ENCODE data around the gene SOHLH1. TPM values are rescaled to one million over a fixed set of nuclear protein-coding genes. Genes with fewer than 3 reads are reported as not detected.

The SOHLH1 gene
- total RNA-seq, 4 donors from 2014 or later = not detected

DNA sequence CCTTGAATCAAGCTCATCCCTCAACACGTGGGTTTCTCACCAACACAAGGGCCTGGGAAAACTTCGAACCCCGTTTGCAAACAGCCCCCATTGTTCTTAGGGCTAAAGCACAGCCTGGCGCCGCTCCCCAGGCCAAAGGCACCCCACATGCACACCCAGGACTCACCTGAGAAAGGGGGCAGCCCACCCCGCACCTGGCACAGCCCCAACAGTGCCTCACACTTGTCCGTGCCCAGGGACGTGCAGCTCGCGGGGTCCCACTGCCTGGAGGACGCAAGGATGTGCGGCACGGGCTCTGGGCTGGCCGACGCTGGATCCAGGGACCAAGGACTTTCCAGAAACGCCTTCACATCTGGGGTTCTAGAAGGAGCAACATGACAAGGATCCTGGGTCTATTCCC lies 2.8 kb downstream of the SOHLH1 start:
- H3K27ac ChIP-seq = no peak overlapping the region
- TF ChIP-seq, protein P1, sequence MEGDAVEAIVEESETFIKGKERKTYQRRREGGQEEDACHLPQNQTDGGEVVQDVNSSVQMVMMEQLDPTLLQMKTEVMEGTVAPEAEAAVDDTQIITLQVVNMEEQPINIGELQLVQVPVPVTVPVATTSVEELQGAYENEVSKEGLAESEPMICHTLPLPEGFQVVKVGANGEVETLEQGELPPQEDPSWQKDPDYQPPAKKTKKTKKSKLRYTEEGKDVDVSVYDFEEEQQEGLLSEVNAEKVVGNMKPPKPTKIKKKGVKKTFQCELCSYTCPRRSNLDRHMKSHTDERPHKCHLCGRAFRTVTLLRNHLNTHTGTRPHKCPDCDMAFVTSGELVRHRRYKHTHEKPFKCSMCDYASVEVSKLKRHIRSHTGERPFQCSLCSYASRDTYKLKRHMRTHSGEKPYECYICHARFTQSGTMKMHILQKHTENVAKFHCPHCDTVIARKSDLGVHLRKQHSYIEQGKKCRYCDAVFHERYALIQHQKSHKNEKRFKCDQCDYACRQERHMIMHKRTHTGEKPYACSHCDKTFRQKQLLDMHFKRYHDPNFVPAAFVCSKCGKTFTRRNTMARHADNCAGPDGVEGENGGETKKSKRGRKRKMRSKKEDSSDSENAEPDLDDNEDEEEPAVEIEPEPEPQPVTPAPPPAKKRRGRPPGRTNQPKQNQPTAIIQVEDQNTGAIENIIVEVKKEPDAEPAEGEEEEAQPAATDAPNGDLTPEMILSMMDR (IDR thresholded peaks at IDR 0.05) = no peak
- no peak for TF ChIP-seq POLR2A (IDR thresholded peaks at IDR 0.05)
- peaks cover 0 to 1% (median 0%) of the 10 kb centered on the region in 4 donors for H3K4me1 ChIP-seq
- no peak overlapping the region for H3K4me3 ChIP-seq
- no peaks in the 10 kb centered on the region for H3K36me3 ChIP-seq
- no peaks in the 10 kb centered on the region for H3K9me3 ChIP-seq
- H3K27me3 ChIP-seq = no peaks in the 10 kb centered on the region
- DNase-seq = no peak

DNA sequence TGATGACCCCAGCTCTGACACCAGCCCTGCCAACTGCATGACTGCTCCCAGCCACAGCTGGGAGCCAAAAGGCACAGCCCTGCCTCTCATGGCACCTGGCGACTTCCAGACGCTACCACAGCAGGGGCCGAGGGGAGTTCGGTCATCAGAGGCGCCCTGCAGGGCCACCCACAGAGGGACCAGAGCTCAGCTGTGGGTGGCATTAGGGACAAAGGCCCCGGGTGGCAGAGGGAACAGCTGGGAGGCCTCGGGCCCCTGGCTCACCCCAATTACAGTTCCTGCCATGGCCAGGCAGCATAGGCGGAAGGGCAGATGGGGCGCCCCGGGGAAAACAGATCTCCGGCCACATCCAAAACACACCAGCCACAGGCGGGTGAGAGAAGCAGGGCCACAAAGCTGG lies 3.6 kb downstream of the SOHLH1 start:
- Histone ChIP-seq H3K27me3 (no peaks in the 10 kb centered on the region), H3K36me3 (no peaks in the 10 kb centered on the region), H3K4me1 (no peaks in the 10 kb centered on the region), H3K4me3 (no peak overlapping the region), H3K27ac (no peak overlapping the region), H3K9me3 (no peaks in the 10 kb centered on the region)
- DNase-seq = no peak
- TF ChIP-seq POLR2A (IDR thresholded peaks at IDR 0.05) = no peak
- TF ChIP-seq, protein P1 (IDR thresholded peaks at IDR 0.05) = no peak

DNA sequence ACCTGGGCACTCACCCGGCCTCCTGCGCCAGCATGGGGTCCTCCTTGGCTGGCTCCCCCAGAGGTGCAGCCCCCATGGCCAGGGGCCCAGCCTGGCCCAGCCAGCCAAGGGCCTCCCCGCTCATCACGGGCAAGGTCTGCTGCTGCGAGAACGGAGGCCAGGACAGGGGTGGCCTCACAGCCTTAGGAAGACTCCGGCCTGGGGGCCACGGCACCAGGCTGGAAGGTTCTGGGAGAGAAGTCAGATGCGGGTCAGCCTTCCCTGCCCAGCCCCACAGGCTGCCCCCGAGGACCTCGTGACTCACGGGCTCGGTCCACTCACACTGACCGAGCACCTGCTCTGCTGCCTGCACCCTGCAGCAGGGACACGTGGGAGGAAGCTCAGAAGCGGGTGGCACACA lies 4.2 kb downstream of the SOHLH1 start:
- Histone ChIP-seq H3K9me3 (no peaks in the 10 kb centered on the region), H3K27ac (no peak overlapping the region), H3K27me3 (no peaks in the 10 kb centered on the region), H3K36me3 (no peaks in the 10 kb centered on the region), H3K4me3 (no peak overlapping the region), H3K4me1 (no peaks in the 10 kb centered on the region)
- TF ChIP-seq POLR2A (IDR thresholded peaks at IDR 0.05) = no peak
- TF ChIP-seq, protein P1 (IDR thresholded peaks at IDR 0.05) = no peak
- DNase-seq = no peak

DNA sequence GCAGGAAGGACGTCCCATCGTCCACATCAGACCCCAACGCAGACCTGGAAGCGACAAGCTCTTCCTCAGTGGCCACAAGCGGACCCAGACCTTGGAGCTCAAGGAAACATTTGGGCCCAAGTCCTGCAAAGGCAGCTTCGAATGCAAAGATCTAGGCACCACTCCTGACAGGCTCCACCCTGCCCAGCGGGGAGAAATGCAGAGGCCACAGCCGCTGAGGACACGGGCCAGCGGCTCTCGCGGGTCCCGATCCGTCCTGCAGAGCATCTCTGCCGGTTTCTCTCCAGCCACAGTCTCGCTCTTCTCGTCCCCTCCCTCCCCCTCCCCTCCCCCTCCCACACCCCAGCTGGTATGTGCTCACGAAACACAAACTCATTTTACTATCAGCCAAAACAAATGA lies 4.9 kb downstream of the SOHLH1 start:
- Histone ChIP-seq H3K4me1 (no peaks in the 10 kb centered on the region), H3K27ac (no peak overlapping the region), H3K4me3 (no peak overlapping the region), H3K9me3 (no peaks in the 10 kb centered on the region), H3K36me3 (no peaks in the 10 kb centered on the region), H3K27me3 (no peaks in the 10 kb centered on the region)
- DNase-seq = no peak
- TF ChIP-seq, protein P1 (IDR thresholded peaks at IDR 0.05) = no peak
- no peak for TF ChIP-seq POLR2A (IDR thresholded peaks at IDR 0.05)

DNA sequence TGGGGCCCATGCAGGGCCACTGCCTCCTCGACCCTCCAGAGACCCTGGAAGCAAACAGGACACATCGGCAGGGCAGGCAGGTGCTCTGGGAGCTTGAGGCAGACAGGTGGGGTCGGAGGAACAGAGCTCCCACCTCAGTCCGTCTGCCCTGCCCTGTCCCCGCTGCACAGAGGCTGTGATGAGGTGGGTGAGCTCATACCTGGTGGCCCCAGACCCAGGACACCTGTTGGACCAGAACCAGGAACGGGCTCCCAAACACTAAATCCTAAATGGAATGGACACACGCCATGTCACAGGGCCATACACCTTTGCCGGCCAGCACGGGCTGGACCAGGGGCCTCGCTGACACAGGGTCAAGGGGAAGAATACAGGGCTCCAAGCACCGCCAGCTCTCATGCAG lies 5.5 kb downstream of the SOHLH1 start:
- Histone ChIP-seq H3K4me1 (no peaks in the 10 kb centered on the region), H3K36me3 (no peaks in the 10 kb centered on the region), H3K27ac (no peak overlapping the region), H3K4me3 (no peak overlapping the region), H3K9me3 (no peaks in the 10 kb centered on the region), H3K27me3 (no peaks in the 10 kb centered on the region)
- TF ChIP-seq, protein P1 (IDR thresholded peaks at IDR 0.05) = no peak
- no peak for TF ChIP-seq POLR2A (IDR thresholded peaks at IDR 0.05)
- no peak for DNase-seq

DNA sequence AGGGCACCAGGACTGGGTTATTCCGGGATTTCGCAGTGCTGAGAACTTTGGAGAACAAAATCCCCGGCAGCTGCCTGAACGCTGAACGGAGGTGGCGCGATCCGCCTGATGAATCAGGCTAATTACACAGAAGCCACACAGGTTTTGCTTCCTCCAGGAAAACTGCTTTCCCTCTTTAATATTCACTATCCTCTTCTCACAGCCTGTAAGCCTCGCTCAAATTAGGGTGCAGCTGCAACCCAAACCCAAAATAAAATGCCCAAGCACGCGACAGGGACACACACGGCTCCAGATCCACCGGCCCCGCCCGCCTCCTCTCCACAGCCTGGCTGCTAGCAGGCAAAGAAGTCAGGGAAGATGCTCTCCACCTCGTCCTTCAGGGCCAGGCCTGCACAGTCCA lies 6.0 kb downstream of the SOHLH1 start:
- H3K27ac ChIP-seq = no peak overlapping the region
- no peaks in the 10 kb centered on the region for H3K27me3 ChIP-seq
- no peaks in the 10 kb centered on the region for H3K36me3 ChIP-seq
- H3K4me1 ChIP-seq = no peaks in the 10 kb centered on the region
- TF ChIP-seq, protein P1 (IDR thresholded peaks at IDR 0.05) = no peak
- TF ChIP-seq POLR2A (IDR thresholded peaks at IDR 0.05) = no peak
- H3K4me3 ChIP-seq = no peak overlapping the region
- no peaks in the 10 kb centered on the region for H3K9me3 ChIP-seq
- no peak for DNase-seq

Measured in Peyer's patch (tissue), 4 donors.